ENCODE measurements around the gene GPR32.

DNA sequence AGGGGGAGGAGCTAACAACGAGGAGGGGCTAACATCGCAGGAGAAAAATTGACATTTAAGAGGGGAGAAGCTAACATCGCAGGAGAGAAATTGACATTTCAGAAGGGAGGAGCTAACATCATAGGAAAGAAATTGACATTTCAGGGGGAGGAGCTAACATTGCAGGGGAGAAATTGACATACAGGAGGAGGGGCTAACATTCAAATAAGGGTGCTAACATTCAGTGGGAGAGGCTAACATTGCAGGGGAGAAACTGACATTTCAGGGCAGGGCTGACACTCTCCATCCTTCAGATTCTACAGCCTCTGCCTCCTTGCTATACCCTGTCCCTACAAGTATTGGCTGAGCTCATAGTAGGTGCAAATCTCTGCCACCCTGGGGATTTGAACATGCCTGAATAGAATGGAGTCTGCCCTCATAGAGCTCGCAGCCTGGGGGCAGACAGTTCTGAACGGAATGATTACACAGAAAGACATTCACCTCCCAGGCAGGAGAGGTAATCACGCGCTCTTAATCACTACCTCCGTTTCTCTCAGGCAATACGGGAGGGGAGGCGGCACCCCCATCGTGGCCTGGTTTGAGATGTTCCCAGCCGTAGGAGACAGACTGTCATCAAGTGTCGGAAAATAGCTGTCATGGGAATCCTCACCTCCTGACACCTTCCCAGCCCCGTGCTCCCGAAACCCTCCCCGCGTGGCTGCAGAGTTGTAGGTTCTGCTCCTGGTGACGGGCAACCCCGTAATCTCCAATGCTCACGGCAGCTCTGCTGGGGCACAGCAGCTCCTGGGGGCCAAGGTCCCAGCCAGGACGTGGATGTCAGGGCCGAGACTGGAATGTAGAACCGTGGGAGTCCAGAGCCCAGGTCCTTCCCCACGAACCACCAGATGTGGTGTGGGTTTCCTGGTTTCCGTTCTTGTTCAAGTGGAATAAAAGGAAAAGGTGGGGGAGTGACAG lies 9.5 kb downstream of the GPR32 start:
- TF ChIP-seq CTCF (IDR thresholded peaks at IDR 0.05), result no peak
- no peak for TF ChIP-seq POLR2A (IDR thresholded peaks at IDR 0.05)
- TF ChIP-seq EP300 (IDR thresholded peaks at IDR 0.05), result no peak
- no peak for TF ChIP-seq POLR2AphosphoS5 (IDR thresholded peaks at IDR 0.05)
